Activated T-helper 1 cell treated with anti-CD3 and anti-CD28 coated beads, Interleukin-2, amount 50 U/mL, for 16 hours (primary cell): Measurements from ENCODE around the gene RPRML.
"Not testable (repeated sequence)": the region's sequence is repeated elsewhere in the genome, so short reads cannot be mapped to it uniquely, and the experiment has no call there.

ENCODE experiments used
- DNase-seq, 2 donors: peaks; one replicate each; pipeline ENCODE4 v3.0.0-alpha.2; 2020; ENCODE audit warnings: low read depth in 1 of 2, low spot score in 1 of 2

The RPRML gene

GRCh38 chr17:46976626-46977270 lies 2.3 kb downstream of the RPRML start:
- no peak for DNase-seq

DNA sequence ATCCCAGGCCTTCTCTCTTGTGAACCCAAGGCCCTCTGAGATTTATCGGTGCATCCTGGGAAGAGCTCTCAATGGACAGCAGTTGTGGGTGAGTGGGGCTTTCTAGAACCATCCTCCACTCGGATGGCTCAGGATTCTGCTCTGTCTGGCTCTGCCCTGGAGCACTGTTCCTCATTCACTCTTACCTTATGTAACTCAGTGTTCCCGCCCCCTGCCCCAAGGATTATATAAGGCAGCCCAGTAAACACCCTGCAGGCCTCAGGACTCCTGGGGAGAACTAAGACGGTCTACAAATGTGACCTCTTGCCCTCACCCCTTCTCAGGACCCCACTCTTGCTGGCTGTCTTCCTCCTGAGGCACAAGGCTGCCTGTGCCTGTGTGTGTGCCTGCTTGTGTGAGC lies 3.8 kb downstream of the RPRML start:
- no peak for DNase-seq

DNA sequence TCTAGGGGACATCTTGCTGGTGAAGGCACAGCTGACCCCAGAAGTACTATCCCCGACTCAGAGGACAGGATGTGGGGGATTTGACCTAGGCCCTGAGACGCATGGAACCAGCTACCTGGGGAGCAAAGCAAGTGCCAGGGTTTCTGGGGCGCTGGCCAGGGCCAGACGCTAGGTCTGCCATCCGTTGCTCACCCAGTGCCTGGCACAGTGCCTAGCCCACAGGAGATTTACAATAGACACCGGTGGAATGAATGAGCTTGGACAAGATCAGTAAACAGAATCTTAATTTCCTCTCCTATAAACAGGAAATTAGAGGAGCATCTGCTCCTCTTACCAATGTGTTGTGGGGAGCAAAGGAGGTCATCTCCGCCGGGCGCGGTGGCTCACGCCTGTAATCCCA lies 5.0 kb downstream of the RPRML start:
- DNase-seq, result no peak

- DNase-seq, result no peak
Observed at GRCh38 chr17:46972346-46972745, 6.7 kb downstream of the RPRML start.

DNA sequence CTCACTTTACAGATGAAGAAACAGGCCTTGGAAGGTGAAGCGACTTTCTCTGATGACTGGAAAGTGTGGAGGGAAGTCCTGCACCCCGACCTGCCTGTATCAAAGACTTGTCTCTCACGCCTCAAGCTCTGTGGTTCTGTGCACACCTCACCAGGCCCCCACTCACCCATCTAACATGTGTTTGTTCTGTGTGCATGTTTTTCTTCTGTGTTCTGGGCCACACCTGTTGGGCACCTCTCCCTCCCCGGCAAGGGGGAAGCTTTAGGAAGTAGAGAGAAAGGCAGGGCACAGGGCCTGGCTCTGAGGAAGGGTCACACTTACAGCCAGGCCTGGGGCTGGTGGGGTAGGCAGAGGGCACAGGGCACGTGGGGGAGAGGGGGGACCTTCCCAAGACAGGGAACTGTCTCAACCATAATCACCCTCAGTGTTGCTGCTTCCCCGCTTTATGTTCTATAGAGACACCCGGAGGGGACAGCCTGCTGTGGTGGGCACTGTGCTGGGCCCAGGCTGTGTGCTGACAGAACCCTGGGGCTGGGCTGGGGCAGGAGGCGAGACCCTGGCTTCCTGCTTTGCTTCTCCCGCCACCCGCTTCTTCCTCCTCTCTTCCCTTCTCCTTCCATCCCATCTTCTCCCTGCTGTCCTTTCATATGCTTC lies 7.3 kb downstream of the RPRML start:
- DNase-seq, result no peak

DNA sequence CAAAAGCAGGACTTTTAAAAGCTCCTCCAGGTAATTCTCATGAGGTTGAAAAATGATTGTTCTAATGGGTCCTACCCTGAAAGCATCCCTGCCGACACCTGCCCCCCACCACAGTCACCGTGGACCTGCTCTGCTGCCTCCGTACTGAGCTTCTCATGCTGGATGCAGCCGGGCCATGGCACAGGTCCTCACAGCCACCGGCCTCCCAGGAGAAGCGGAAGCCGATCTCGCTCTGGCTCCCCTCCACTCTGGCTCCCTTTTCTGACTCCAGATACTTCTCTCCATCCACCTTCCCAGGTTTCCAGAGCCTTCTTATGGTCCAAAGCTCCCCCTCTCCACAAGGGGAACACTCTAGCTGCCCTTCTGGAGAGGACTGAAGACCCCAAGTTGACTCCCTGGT lies 10.2 kb downstream of the RPRML start:
- no peak for DNase-seq

DNA sequence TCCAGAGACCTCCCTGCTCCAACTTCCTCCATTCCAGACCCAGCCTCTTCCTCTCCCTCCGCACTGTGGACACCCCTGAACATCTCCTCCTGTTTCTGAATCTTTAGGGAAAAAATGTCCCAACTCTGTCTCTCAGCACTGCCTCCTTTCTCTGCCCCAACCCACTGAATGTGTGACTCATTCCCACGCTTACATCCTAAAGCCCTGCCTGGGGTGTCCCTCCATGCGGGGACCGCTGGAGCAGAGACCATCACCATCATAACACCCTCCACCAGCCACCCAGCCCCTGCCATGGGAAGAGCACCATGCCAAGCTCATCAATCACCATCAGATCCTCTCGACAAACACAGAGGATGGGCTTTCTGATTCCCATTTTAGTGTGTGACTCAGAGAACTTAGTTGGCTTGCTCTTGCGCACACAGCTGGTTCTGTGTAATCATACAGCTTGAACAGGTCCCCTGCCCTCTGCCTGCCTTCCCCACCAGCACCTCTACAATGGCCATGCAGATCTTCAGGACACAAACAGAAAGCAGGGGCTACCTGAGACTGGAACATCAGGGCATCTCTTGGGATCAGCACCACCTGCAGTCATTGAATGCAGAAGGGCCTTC lies 10.7 kb downstream of the RPRML start:
- DNase-seq, result no peak

DNA sequence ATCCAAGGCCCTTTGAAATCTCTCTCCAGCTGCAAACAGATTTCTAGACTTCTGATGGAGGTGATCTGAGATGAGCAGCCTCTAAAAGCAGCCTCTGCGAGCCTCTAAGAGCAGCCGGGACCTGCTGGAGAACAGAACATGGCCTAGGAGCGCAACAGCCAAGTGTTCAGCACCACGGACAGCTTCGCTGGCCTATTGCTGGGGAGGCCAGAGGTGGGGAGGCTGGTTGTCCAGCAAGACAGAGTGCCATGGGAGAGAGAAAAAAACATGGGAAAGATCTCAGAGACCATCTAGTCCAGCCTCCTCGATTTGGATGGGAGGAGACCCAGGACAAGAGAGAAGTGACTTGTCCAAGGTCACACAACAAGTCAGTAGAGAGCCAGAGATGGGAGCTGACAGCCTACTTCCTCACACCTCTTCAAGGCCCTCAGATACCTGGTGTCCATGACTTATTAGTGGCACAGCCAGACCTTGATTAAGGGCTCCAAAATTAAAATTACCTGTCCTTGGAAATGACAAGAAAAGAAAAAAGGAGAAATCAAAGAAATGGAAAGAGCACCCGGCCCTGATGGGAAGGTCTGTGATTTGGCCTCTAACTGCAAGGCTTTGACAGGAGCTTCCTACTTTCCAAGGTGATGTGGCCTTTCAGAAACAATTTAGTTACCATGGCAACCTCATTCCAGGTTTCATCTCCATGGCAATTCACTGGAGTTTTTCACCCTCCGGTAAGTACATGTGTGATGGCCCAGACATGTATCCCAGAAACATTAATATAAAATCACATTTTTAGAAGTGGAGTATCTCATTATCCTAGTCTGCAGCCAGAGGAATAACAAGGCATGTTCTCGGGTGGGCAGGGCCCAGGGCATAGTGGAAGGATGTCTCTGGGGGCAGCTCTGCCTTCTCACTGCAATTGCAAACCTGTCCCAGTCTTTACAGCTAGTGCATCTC lies 14.5 kb downstream of the RPRML start:
- no peak for DNase-seq

DNA sequence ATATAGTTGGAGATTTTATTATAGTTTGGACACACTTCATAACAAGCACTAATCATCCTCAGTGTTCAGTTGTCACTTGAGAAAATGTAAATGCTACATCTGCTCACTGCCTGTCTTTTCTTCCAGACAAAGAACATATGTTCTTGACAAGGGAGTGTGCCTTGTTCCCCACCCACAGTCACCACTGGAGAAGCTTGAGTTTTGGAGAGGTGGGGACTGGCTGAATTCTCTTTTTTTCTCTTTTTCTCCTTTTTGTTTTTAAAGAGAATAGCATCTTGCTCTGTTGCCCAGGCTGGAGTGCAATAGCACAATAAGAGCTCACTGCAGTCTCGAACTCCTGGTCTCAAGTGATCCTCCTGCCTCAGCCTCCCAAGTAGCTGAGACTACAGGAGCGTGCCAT lies 15.5 kb downstream of the RPRML start:
- no peak for DNase-seq

- DNase-seq, result no peak
Observed at GRCh38 chr17:46962374-46962790, 16.7 kb downstream of the RPRML start.

GRCh38 chr17:46960152-46960551 lies 18.9 kb downstream of the RPRML start:
- DNase-seq, result no peak

- DNase-seq, result no peak
Observed at GRCh38 chr17:46958041-46958591, 20.9 kb downstream of the RPRML start.

DNA sequence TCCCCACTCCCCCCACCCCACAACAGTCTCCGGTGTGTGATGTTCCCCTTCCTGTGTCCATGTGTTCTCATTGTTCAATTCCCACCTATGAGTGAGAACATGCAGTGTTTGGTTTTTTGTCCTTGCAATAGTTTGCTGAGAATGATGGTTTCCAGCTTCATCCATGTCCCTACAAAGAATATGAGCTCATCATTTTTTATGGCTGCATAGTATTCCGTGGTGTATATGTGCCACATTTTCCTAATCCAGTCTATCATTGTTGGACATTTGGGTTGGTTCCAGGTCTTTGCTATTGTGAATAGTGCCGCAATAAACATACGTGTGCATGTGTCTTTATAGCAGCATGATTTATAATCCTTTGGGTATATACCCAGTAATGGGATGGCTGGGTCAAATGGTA lies 25.9 kb downstream of the RPRML start:
- not testable (repeated sequence) for DNase-seq

- DNase-seq, result no peak
Observed at GRCh38 chr17:46952115-46952514, 26.9 kb downstream of the RPRML start.

GRCh38 chr17:46951706-46952105 lies 27.3 kb downstream of the RPRML start:
- DNase-seq, result no peak

GRCh38 chr17:46950997-46951621 lies 27.9 kb downstream of the RPRML start:
- DNase-seq, result no peak

DNA sequence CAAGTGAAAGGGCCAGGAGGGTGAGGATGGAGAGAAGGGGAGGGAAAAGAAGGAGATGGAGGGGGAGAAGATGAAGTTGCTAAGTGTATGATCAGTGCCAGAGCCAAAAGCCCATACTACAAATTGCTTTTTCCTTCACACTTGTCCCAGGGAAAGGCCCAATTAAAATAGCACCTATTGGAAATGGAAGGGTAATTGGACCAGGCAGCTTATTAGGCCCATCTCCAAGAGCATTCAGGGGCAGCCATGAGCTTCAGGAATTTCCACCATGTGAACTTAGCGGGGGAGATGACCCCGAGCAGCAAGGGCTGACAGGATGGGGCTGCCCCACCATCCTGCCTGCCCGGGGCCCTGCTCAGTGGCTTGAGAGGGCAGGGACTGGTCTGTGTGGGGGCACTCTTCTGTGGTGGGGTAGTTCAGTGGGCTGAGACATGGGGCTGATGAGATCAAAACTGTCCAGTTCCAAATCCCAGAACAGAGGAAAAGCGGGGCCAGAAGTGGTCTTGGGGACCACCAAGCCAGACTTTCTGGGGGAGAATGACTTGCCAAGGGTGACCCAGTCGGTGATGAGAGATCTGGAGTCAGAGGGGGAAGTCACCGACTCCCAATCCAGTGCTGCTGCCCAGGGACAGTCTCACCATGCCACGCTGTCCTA lies 28.6 kb downstream of the RPRML start:
- DNase-seq, result no peak

DNA sequence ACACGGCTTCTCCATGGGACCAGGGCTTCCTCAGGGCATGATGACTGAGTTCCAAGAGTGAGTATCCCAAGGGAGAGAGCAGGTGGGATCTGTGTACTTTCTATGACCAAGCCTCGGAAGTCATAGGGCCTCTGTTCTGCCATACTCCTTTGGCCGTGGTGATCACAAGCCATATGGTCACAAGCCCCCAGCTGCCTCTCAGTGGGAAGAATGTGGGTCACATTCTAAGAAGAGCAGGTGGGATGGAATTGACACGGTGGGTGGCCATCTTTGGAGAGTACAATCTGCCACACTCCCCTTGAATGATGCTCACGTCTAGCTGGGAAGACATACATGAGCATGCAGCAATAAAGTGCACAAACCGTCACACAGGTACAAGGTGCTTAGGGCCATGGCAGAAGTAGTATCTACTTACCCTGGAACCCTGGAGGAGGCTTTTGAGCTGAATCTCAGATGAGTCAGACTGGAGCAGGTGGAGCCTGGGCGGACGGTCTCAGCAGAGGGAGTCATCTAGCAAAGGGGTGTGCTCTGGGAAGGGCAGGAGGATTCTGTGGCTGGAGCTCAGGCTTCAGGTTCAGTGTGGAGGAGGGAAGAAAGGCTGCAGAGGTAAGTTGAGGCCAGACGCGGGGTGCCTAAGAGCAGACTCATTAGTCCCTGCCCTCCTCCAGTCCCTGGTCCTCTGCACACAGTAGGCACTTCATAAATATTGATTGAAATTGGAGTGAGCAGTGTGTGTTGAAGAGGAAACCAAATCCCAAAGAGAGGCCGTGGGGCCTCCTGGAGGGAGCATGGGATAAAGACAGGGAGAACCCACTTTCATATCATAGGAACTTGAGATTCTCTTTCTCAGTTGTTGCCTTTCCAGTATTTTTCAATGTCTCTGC lies 29.5 kb downstream of the RPRML start:
- DNase-seq, result no peak

GRCh38 chr17:46948544-46948943 lies 30.5 kb downstream of the RPRML start:
- no peak for DNase-seq
